Putamen (tissue), 1 donor: Measurements from ENCODE around the gene ZW10.

ENCODE experiments used
- DNase-seq: peaks from one replicate; pipeline ENCODE4 v3.0.0-alpha.2; 2016; ENCODE audit warnings: low spot score

Gene ZW10

GRCh38 chr11:113698515-113698914 lies 75.0 kb downstream of the ZW10 start:
- no peak for DNase-seq

- DNase-seq: no peak
Measured at GRCh38 chr11:113697756-113698407, 75.6 kb downstream of the ZW10 start.

DNA sequence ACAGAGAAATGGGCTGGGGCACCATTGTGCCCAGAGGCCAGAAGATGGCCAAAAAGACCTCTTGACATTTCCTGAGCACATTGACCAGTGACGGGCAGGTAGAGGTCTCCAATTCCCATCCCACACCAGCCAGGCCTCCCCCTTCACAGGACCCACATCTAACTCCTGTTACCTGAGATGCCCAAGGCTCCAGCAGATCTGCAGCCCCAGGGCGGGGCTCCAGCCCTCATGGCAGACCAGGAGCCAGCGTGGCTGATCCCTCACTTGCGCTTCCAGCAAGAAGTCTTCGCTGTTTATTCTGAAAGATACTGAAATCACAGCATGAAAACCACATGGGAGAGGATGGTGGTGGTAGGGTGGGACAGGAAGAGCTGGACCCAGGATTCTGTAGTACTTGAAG lies 76.4 kb downstream of the ZW10 start:
- DNase-seq: no peak

GRCh38 chr11:113695207-113695606 lies 78.3 kb downstream of the ZW10 start:
- DNase-seq: no peak

- DNase-seq: no peak
Measured at GRCh38 chr11:113694390-113694789, 79.1 kb downstream of the ZW10 start.

- DNase-seq: no peak
Measured at GRCh38 chr11:113693030-113693429, 80.5 kb downstream of the ZW10 start.

GRCh38 chr11:113690619-113691569 lies 82.6 kb downstream of the ZW10 start:
- DNase-seq: no peak

DNA sequence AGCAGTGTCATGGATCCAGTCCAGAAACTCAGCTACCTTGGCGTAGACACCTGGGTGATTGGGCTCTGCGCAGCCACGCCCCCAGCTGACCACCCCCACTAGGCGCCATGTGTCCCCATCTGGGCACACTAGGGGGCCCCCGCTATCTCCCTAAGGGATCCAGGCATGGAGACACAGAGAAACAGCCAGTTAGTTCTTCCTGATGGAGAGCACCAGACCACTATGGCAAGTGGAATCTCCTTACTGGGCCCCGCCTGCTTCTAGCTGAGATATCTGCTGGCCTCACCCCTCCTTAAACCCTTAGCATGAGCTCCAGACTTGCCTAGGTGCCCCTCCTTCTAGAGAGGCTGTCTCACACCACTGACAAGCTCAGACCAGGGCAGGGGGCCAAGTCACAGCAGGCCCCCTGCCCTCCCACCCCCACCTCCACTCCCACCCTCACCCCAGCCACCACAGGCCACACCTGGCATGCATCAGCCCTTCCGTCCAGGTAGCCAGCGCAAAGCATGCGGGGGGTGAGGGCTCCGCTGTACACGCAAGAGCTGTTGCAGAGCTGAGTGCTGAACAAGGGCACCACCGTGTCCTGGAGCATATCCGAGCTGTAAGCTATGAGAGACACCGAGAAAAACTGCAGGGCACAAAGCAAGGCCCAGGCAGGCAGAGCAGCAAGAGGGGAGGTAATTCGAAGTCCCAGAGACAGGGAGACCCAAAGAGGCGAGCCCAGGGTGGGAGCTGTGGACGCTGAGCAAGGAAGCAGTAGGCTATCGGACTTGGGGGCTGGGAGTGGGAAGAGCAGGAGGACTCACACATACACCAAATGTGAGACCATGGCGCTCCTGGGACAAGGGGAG lies 83.5 kb downstream of the ZW10 start:
- no peak for DNase-seq

GRCh38 chr11:113685654-113686359 lies 87.7 kb downstream of the ZW10 start:
- no peak for DNase-seq

- DNase-seq: no peak
Measured at GRCh38 chr11:113684496-113684895, 89.0 kb downstream of the ZW10 start.

DNA sequence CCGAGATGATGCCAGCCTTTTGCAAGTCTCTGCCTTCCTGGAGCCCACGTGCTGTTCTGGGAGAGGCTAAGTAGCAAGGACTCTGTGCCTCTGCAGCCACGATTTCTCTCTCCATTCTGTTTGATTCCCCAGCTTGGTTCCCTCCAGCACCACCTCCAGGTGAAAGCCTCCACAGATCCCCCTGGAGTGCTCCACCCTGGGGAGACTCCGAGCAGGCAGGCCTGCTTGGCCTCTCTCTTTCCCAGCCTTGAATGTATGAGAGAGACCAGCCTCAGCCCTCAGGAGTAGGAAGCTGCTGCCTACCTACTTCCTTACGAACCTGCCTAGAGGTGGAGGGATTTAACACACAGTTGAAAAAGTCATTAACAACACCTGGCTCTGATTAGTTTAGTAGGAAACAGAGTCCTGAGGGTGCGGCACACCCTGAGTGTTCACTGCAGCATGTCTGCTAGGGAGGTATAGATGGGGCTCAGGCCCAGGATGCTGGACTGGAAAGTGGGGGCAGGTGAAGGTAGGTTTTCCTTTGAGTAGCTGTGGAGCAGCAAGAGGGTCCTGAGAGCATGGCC lies 89.9 kb downstream of the ZW10 start:
- no peak for DNase-seq
